H1 (cell line): Measurements from ENCODE around the gene KCNC3. TPM values are rescaled to one million over a fixed set of nuclear protein-coding genes. Genes with fewer than 3 reads are reported as not detected.

Source experiments
- CTCF ChIA-PET: fragments of 300-600 bp; sonication (Branson Sonifier 250); formaldehyde crosslinking; loops from one replicate; lab custom pipeline; 2021; ENCODE audit not compliant: partially characterized antibody; lab: Charles Lee
- POLR2A ChIA-PET: fragments of 300-600 bp; sonication (Branson Sonifier 250); formaldehyde crosslinking; loops from one replicate; lab custom pipeline; 2021; ENCODE audit warnings: inconsistent platforms; ENCODE audit not compliant: partially characterized antibody; lab: Charles Lee
- DNase-seq, 2 experiments: peaks; one replicate each; pipeline versions ENCODE4 v3.0.0 to v3.0.0-alpha.2; 2010 to 2022; ENCODE audit warnings: low spot score in 2 of 2, low read depth in 1 of 2, mixed read lengths in 1 of 2
- FAIRE-seq: peaks from 2 replicates; lab custom pipeline; 2011; peaks lifted over from hg19 to GRCh38; lab: Jason Lieb, UNC
- H2AFZ ChIP-seq: 2 replicates; pipeline ENCODE4 v1.8.1; 2012; ENCODE audit warnings: low read length, inconsistent platforms
- H2AK5ac ChIP-seq: 2 replicates; pipeline ENCODE4 v1.6.1; 2013; ENCODE audit warnings: low read depth, low read length
- H2BK120ac ChIP-seq: replicated peaks from 2 replicates; pipeline ENCODE3; 2013; ENCODE audit warnings: low read depth, low read length, inconsistent platforms
- H2BK12ac ChIP-seq: 2 replicates; pipeline ENCODE4 v1.6.1; 2013; ENCODE audit warnings: low read depth, low read length
- H2BK15ac ChIP-seq: 2 replicates; pipeline ENCODE4 v1.6.1; 2013; ENCODE audit warnings: low read length
- H2BK20ac ChIP-seq: 2 replicates; pipeline ENCODE4 v1.6.1; 2013; ENCODE audit warnings: low read length
- H2BK5ac ChIP-seq: 2 replicates; pipeline ENCODE4 v1.6.1; 2013; ENCODE audit warnings: low read depth, low read length
- H3K14ac ChIP-seq: 2 replicates; pipeline ENCODE4 v1.6.1; 2013; ENCODE audit warnings: inconsistent platforms; ENCODE audit not compliant: insufficient read length
- H3K18ac ChIP-seq: 2 replicates; pipeline ENCODE4 v1.6.1; 2013; ENCODE audit warnings: low read length; ENCODE audit errors: extremely low read depth
- H3K23ac ChIP-seq: 2 replicates; pipeline ENCODE4 v1.6.1; 2013; ENCODE audit warnings: inconsistent platforms; ENCODE audit not compliant: insufficient read length
- H3K23me2 ChIP-seq: 2 replicates; pipeline ENCODE4 v1.6.1; 2013; ENCODE audit warnings: low read depth, low read length
- H3K27ac ChIP-seq: 2 replicates; pipeline ENCODE4 v1.6.1; 2011; ENCODE audit warnings: low read depth, low read length, inconsistent platforms
- H3K27me3 ChIP-seq, 4 experiments: replicated peaks in 1 of 4; 1 replicate in 1 of 4; 2 replicates in 3 of 4; pipeline versions ENCODE4 v1.6.1 to v1.8.1; 2011 to 2013; ENCODE audit warnings: low read length in 3 of 4, mild to moderate bottlenecking in 3 of 4, inconsistent platforms in 2 of 4, mixed read lengths in 2 of 4, moderate library complexity in 1 of 4; ENCODE audit not compliant: control insufficient read depth in 3 of 4, insufficient read depth in 3 of 4; ENCODE audit errors: extremely low read depth in 1 of 4
- H3K36me3 ChIP-seq, 4 experiments: 2 replicates each; pipeline versions ENCODE4 v1.6.1 to v1.8.1; 2011 to 2013; ENCODE audit warnings: mild to moderate bottlenecking in 4 of 4, low read length in 3 of 4, moderate library complexity in 2 of 4, control low read depth in 1 of 4, inconsistent platforms in 1 of 4; ENCODE audit not compliant: insufficient read depth in 4 of 4, control insufficient read depth in 2 of 4
- H3K4ac ChIP-seq: replicated peaks from 2 replicates; pipeline ENCODE3; 2013; ENCODE audit warnings: low read length, low read depth, mixed read lengths, inconsistent platforms; ENCODE audit not compliant: insufficient read length
- H3K4me1 ChIP-seq, 4 experiments: replicated peaks in 1 of 4; 1 replicate in 1 of 4; 2 replicates in 3 of 4; pipeline versions ENCODE4 v1.6.1 to v1.8.1; 2011 to 2013; ENCODE audit warnings: low read length in 3 of 4, inconsistent platforms in 2 of 4, mixed read lengths in 1 of 4; ENCODE audit not compliant: insufficient read depth in 4 of 4, control insufficient read depth in 3 of 4
- H3K4me2 ChIP-seq, 2 experiments: 2 replicates each; pipeline versions ENCODE4 v1.6.1 to v1.8.1; 2011 to 2013; ENCODE audit warnings: low read depth in 2 of 2, low read length in 2 of 2, control low read depth in 1 of 2, inconsistent platforms in 1 of 2, mild to moderate bottlenecking in 1 of 2; ENCODE audit not compliant: insufficient read depth in 1 of 2
- H3K4me3 ChIP-seq, 4 experiments: fragments of 200-600, 300-600 bp in 1 of 4; sonication (generic), shearing (Covaris generic), sonication (Bioruptor Twin) in 1 of 4; 2 replicates each; pipeline versions ENCODE4 v1.5.1 to v1.8.1; 2011 to 2016; ENCODE audit warnings: low read length in 4 of 4, low read depth in 3 of 4, control low read depth in 2 of 4, inconsistent platforms in 2 of 4, mild to moderate bottlenecking in 2 of 4, mixed read lengths in 1 of 4, moderate library complexity in 1 of 4; ENCODE audit not compliant: insufficient read depth in 2 of 4; ENCODE audit errors: extremely low read depth in 1 of 4
- H3K56ac ChIP-seq: replicated peaks from 2 replicates; pipeline ENCODE3; 2013; ENCODE audit warnings: low read depth, mild to moderate bottlenecking, mixed read lengths, low read length, inconsistent platforms; ENCODE audit not compliant: insufficient read length
- H3K79me1 ChIP-seq: 2 replicates; pipeline ENCODE4 v1.6.1; 2013; ENCODE audit warnings: low read depth, low read length, control low read depth
- H3K79me2 ChIP-seq, 2 experiments: 2 replicates each; pipeline versions ENCODE4 v1.6.1 to v1.8.1; 2012 to 2013; ENCODE audit warnings: low read length in 2 of 2, mild to moderate bottlenecking in 2 of 2, inconsistent platforms in 1 of 2; ENCODE audit not compliant: insufficient read depth in 2 of 2, control insufficient read depth in 1 of 2
- H3K9ac ChIP-seq, 4 experiments: replicated peaks in 1 of 4; 1 replicate in 1 of 4; 2 replicates in 3 of 4; pipeline versions ENCODE4 v1.6.1 to v1.8.1; 2011 to 2013; ENCODE audit warnings: low read depth in 3 of 4, low read length in 3 of 4, control low read depth in 2 of 4, mild to moderate bottlenecking in 2 of 4, moderate library complexity in 2 of 4, inconsistent platforms in 1 of 4; ENCODE audit errors: extremely low read depth in 1 of 4
- H3K9me3 ChIP-seq, 2 experiments: 2 replicates each; pipeline versions ENCODE4 v1.6.1 to v1.8.1; 2012 to 2013; ENCODE audit warnings: mild to moderate bottlenecking in 2 of 2, moderate library complexity in 2 of 2, control low read depth in 1 of 2, inconsistent platforms in 1 of 2, low read depth in 1 of 2, low read length in 1 of 2, mixed read lengths in 1 of 2; ENCODE audit not compliant: insufficient read depth in 2 of 2
- H4K20me1 ChIP-seq, 2 experiments: replicated peaks in 1 of 2; 2 replicates each; pipeline versions ENCODE3 to v1.8.1; 2011 to 2013; ENCODE audit warnings: inconsistent platforms in 2 of 2, low read length in 2 of 2, mild to moderate bottlenecking in 1 of 2; ENCODE audit not compliant: insufficient read depth in 2 of 2, control insufficient read depth in 1 of 2
- H4K5ac ChIP-seq: 2 replicates; pipeline ENCODE4 v1.6.1; 2013; ENCODE audit warnings: low read length, low read depth, mixed read lengths, inconsistent platforms; ENCODE audit not compliant: insufficient read length
- H4K8ac ChIP-seq: 2 replicates; pipeline ENCODE4 v1.8.0; 2013; ENCODE audit warnings: mild to moderate bottlenecking, moderate library complexity, low read length, inconsistent platforms; ENCODE audit not compliant: insufficient read depth; ENCODE audit errors: extremely low read depth
- H4K91ac ChIP-seq: replicated peaks from 2 replicates; pipeline ENCODE3; 2013; ENCODE audit warnings: low read length, mixed read lengths, inconsistent platforms; ENCODE audit not compliant: insufficient read length
- CHD2 ChIP-seq: IDR thresholded peaks from 2 replicates; pipeline ENCODE4 v1.6.1; 2012; ENCODE audit warnings: low read length, improper control_type of control experiment
- CTCF ChIP-seq, 3 experiments: IDR thresholded peaks; 1 replicate in 2 of 3; 2 replicates in 1 of 3; pipeline versions ENCODE4 v1.5.1 to v1.6.1; 2011; ENCODE audit warnings: low read length in 3 of 3, mild to moderate bottlenecking in 3 of 3, inconsistent platforms in 2 of 3, low read depth in 1 of 3, moderate library complexity in 1 of 3; ENCODE audit not compliant: insufficient read depth in 1 of 3; ENCODE audit errors: control extremely low read depth in 1 of 3
- HDAC2 ChIP-seq, 2 experiments: fragments of 300-600 bp in 1 of 2; sonication (generic) in 1 of 2; IDR thresholded peaks; 2 replicates each; pipeline ENCODE4 v1.6.1; 2011 to 2012; ENCODE audit warnings: low read depth in 2 of 2, low read length in 2 of 2, mild to moderate bottlenecking in 2 of 2, moderate library complexity in 2 of 2, borderline replicate concordance in 1 of 2, inconsistent platforms in 1 of 2
- PHF8 ChIP-seq: fragments of 200-600 bp; sonication (generic); conservative IDR thresholded peaks from 2 replicates; pipeline ENCODE4 v1.7.1; 2012; ENCODE audit warnings: low read depth, mild to moderate bottlenecking, inconsistent platforms, low read length, moderate library complexity
- POLR2AphosphoS5 ChIP-seq: IDR thresholded peaks from 2 replicates; pipeline ENCODE4 v1.6.1; 2011; ENCODE audit warnings: low read depth, low read length
- RBBP5 ChIP-seq: IDR thresholded peaks from 2 replicates; pipeline ENCODE4 v1.7.1; 2012; ENCODE audit warnings: low read depth, mild to moderate bottlenecking, inconsistent platforms, low read length, moderate library complexity, borderline replicate concordance
- SP2 ChIP-seq: IDR thresholded peaks from 2 replicates; pipeline ENCODE4 v1.6.1; 2012; ENCODE audit warnings: mild to moderate bottlenecking, low read length, inconsistent platforms
- TAF1 ChIP-seq: IDR thresholded peaks from 2 replicates; pipeline ENCODE4 v1.6.1; 2011; ENCODE audit warnings: mild to moderate bottlenecking, low read depth, low read length
- WGBS, 2 experiments: shearing (Covaris generic) in 1 of 2; methylation state at CpG; one replicate each; pipeline versions ENCODE4 v1.1.6 to v1.1.7; 2013 to 2015; ENCODE audit warnings: low lambda C conversion rate in 2 of 2, mixed read lengths in 2 of 2, inconsistent platforms in 1 of 2, low coverage in 1 of 2, missing lambda C conversion rate in 1 of 2; ENCODE audit not compliant: insufficient replicate concordance in 2 of 2, insufficient coverage in 1 of 2, insufficient read length in 1 of 2; ENCODE audit errors: extremely low coverage in 1 of 2, missing lambda C conversion rate in 1 of 2; 5-methylcytosine and 5-hydroxymethylcytosine counted together
- polyA plus RNA-seq, 7 experiments: library from polyadenylated mRNA; depleted of rRNA in 3 of 7; stranded (reverse) in 5 of 7; unstranded in 2 of 7; fragments of >200 nt in 5 of 7; fragments of 200-250 nt in 2 of 7; gene quantifications; 1 replicate in 5 of 7; 2 replicates in 1 of 7; 4 replicates in 1 of 7; pipeline versions ENCODE4 v1.2.1 to v1.2.3, GENCODE V29; 2011 to 2013; ENCODE audit warnings: missing spikeins in 2 of 7, mixed read lengths in 2 of 7
- total RNA-seq: library from RNA; stranded (reverse); fragmentation: NEBNext Ultra II Directional; extraction: Animal tissue kit (Norgen Biotek cat#: 25700); gene quantifications from 2 replicates; pipeline ENCODE4 v1.2.1, GENCODE V29; 2021

Gene KCNC3
- total and polyA plus RNA-seq, 2 of the 8 experiments (the other 6 are each of a cell fraction or from before 2014, with no cell fraction given), result 3.9 to 7.2 TPM

- peaks cover 5 to 15% (median 12%) of the 10 kb centered on the region in 4 experiments; a peak in 6 of 7 replicates for H3K27me3 ChIP-seq
- H3K18ac ChIP-seq, result peak overlapping the region; percentile 89; the same call in 1 of the 2 replicates
- no peaks in the 10 kb centered on the region; the same call in 1 of the 2 replicates for H3K79me1 ChIP-seq
- WGBS, 2 experiments, result 1% methylated on average over 24 of the region's 48 CpGs; no CpG with 5 or more reads in 1 of the 2 experiments
- peak overlapping the region; percentile 94 for H4K8ac ChIP-seq
- H2AFZ ChIP-seq, result no peak overlapping the region
- no peak overlapping the region for H2BK15ac ChIP-seq
- POLR2A ChIA-PET, result interaction anchor here (1.0 to 4.3 kb wide), 3 partner anchors 9 to 17 kb away, joined by 4 to 29 read pairs (median 4); no protein-coding TSS in a partner anchor
- H3K79me2 ChIP-seq, result peaks cover 3 to 10% of the 10 kb centered on the region in 2 experiments; a peak in 2 of 4 replicates
- H3K4me2 ChIP-seq, result peak overlapping the region; percentile 75 to 99
- H3K27ac ChIP-seq, result no peak overlapping the region
- H3K56ac ChIP-seq, result no peak overlapping the region
- no peak overlapping the region for H2BK120ac ChIP-seq
- no peak overlapping the region for H3K4ac ChIP-seq
- no peak overlapping the region for H3K23ac ChIP-seq
- H2BK5ac ChIP-seq, result peak overlapping the region; percentile 88
- no peak overlapping the region for H2AK5ac ChIP-seq
- H4K91ac ChIP-seq, result peak overlapping the region; percentile 72
- CTCF ChIA-PET, result interaction anchor here (1.6 kb wide), 1 partner anchor 23 kb away, joined by 3 read pairs; no protein-coding TSS in a partner anchor
- H3K14ac ChIP-seq, result no peak overlapping the region
- DNase-seq (peak; percentile 70 to 95), FAIRE-seq (no peak)
- H2BK20ac ChIP-seq, result no peak overlapping the region
- no peaks in the 10 kb centered on the region for H3K9me3 ChIP-seq
- H2BK12ac ChIP-seq, result no peak overlapping the region
- H3K23me2 ChIP-seq, result peaks cover 42% of the 10 kb centered on the region
- peak overlapping the region; percentile 95 for H4K5ac ChIP-seq
- peaks cover 10% of the 10 kb centered on the region in 2 experiments for H4K20me1 ChIP-seq
- H3K4me3 ChIP-seq, result peak overlapping the region; percentile 74 to 96 (median 84)
- H3K36me3 ChIP-seq, result no peaks in the 10 kb centered on the region
- H3K4me1 ChIP-seq, result peaks cover 2 to 28% (median 14%) of the 10 kb centered on the region in 4 experiments
- peak overlapping the region in 3 of 4 experiments; percentile 36 to 73 (median 56); a peak in 6 of 7 replicates for H3K9ac ChIP-seq
- TF ChIP-seq HDAC2 (IDR thresholded peaks at IDR 0.05; ENCODE audit: borderline replicate concordance in 1 of 2, low read depth in 2 of 2, low read length in 2 of 2) (0 out of 4 replicates have a peak, but pooled peaks of 1 of the 2 experiments have one; percentile 12), CHD2 (no peak), TAF1 (0 out of 2 replicates have a peak, but pooled peaks have one; percentile 33), RBBP5 (0 out of 2 replicates have a peak, but pooled peaks have one; percentile 52), PHF8 (peak; percentile 47; the same call in 1 of the 2 replicates), SP2 (no peak), POLR2AphosphoS5 (peak; percentile 65; the same call in 1 of the 2 replicates), CTCF (IDR thresholded peaks at IDR 0.05; ENCODE audit: control extremely low read depth in 1 of 3, insufficient read depth in 1 of 3, low read depth in 1 of 3, low read length in 3 of 3) (no peak)
Observed at GRCh38 chr19:50330365-50331078, 1.3 kb upstream of the KCNC3 start.
